HG03439 (cell line): Measurements from ENCODE around the gene ZNF74.
"Not testable (repeated sequence)": the region's sequence is repeated elsewhere in the genome, so short reads cannot be mapped to it uniquely, and the experiment has no call there.

Source experiments
- ATAC-seq: cut with Tn5 transposase; IDR thresholded peaks from one replicate; pipeline ENCODE4 v1.9.1; 2021; ENCODE audit warnings: mild to moderate bottlenecking, moderate library complexity; ENCODE audit not compliant: unreplicated experiment

The ZNF74 gene

DNA sequence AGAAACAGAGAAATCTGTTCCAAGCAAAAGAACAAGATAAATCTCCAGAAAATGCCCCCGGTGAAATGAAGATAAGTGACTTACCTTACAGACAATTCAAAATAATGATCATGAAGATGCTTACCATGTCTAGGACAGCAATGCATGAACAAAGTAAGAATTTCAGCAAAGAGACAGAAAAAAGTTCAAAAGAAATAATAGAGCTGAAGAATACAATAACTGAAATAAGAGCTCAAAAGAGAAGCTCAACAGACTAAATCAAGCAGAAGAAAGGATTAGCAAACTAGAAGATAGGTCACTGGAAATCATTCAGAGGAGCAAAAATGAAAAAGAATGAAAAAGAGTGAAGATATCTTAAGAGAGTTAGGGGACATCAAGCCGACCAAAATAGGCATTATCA is 19.8 kb upstream of the ZNF74 start:
- ATAC-seq, result not testable (repeated sequence)

DNA sequence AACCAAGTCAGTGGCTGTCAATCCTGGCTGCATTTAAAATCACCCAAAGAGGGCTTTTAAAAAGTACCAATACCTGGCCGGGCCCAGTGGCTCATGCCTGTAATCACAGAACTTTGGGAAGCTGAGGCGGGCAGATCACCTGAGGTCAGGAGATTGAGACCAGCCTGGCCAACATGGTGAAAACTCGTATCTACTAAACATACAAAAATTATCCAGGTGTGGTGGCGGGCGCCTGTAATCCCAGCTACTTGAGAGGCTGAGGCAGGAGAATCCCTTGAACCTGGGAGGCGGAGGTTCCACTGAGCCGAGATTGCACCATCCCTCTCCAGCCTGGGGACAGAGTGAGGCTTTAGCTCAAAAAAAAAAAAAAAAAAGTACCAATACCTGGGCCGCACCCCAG is 17.7 kb upstream of the ZNF74 start:
- ATAC-seq, result not testable (repeated sequence)

DNA sequence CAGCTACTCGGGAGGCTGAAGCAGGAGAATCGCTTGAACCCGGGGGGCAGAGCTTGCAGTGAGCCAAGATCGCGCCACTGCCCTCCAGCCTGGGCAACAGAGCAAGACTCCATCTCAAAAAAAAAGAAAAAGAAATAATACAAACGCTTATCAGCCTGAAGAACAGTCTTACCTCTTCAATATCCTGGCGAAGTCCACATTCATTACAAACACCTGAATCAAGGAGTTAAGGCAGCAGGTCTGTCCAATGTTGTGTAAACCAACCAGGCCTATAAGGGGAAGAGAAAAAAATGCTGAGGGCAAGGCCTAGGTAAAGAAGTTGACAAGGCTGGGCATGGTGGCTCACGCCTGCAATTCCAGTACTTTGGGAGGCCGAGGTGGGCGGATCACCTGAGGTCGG is 17.0 kb upstream of the ZNF74 start:
- ATAC-seq, result not testable (repeated sequence)

DNA sequence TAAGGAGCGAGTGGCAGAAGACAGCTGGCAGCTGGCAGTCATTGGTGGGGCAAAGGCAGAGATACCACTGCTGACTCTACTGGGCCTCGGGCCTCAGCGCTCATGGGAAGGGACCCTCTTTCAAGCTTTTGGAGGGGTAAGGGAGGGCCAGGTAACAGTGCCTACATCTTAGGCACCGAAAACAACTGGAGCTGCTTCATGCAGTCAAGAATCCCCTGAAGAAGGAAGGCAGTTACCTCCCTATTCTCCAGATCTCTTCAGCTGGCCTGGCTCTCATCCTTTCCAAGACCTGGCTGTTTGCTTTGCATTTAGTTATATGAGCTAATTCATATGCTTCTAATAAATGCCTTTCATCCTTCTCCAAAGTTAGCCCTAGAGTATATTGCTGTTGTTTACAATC is 15.8 kb upstream of the ZNF74 start:
- no peak for ATAC-seq

DNA sequence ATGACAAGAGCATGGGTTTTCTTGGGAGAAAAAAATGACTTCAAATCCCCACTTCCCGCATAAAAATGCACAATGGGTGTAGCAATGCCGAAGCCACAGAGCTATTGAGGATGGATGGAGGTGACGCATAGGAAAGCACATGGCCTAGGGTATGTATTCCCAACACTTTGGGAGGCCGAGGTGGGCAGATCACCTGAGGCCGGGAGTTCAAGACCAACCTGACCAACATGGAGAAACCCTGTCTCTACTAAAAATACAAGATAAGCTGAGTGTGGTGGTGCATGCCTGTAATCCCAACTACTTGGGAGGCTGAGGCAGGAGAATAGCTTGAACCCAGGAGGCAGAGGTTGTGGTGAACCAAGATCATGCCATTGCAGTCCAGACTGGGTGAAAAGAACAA is 15.3 kb upstream of the ZNF74 start:
- not testable (repeated sequence) for ATAC-seq

DNA sequence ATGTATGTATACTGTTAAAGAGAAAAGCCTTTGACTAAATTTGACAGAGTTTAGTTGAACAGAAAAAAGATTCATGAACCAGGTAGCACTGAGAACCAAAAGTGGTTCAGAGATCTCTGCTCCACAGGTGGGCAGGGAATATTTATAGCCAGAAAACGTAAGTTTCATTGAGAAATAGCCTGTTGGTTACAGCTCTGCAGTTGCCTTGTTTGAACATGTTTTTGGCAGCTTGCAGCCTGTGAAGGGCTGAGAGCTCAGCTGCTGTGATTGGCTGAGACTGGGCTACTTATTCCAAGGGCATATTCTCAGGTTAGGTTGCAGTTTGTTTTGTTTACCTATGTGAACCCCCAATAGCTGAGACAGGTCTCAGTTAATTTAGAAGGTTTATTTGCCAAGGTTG is 13.5 kb upstream of the ZNF74 start:
- no peak for ATAC-seq

DNA sequence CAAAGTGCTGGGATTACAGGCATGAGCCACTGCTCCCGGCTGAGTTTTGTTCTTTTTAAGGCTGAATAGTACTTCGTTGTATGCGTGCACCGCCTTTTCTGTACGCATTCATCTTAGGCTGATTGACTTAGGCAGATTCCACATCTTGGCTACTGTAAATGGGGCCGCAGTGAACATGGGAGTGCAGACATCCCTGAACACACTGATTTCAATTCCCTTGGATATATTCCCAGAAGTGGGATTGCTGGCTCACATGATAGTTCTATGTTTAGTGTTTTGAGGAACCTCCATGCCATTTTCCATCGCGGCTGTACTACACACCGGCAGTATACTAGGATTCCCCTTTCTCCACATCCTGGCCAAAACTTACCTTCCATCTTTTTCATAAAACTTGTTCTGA is 10.4 kb upstream of the ZNF74 start:
- no peak for ATAC-seq

DNA sequence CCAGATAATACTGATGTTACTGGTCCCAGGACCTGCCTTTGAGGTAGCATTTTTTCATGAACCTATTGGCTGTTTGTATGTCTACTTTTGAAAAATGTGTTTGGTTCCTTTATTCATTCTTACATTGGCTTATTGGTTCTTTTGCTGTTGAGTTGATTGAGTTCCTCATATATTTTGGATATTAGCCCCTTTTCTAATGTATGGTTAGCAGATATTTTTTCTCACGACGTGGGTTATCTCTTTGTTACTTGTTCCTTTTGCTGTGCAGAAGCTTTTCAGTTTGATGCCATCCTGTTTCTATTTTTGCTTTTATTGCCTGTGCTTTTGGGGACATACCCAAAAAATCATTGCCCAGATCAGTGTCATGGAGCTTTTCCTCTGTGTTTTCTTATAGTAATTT is 9.8 kb upstream of the ZNF74 start:
- ATAC-seq, result no peak

DNA sequence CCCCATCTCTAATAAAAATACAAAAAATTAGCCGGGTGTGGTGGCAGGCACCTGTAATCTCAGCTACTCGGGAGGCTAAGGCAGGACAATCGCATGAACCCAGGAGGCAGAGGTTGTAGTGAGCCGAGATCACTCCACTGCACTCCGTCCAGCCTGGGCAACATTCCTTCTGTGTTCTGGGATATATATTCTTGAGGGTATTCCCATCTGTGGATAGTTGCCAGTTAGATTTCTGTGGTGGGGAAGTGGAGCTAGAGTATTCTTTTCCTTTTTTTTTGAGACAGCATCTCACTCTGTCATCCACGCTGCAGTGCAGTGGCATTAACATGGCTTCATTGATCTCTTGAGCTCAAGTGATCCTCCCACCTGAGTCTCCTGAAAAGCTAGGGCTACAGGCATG is 9.1 kb upstream of the ZNF74 start:
- no peak for ATAC-seq

DNA sequence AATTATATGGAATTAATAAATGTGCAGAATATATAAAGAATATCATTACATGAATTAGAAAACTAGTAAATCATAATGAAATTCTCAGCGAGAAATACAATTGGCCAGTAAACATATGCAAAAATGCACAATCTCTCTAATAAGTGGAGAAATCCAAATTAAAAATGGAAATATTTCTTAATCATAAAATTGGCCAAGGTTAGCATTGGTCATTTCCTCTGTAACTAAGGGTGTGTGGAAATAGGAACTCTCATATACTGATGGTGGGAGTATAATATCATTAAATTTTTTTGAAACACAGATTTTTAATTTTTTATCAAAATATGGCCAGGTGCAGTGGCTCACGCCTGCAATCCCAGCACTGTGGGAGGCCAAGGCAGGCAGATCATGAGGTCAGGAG is 7.6 kb upstream of the ZNF74 start:
- ATAC-seq, result no peak

DNA sequence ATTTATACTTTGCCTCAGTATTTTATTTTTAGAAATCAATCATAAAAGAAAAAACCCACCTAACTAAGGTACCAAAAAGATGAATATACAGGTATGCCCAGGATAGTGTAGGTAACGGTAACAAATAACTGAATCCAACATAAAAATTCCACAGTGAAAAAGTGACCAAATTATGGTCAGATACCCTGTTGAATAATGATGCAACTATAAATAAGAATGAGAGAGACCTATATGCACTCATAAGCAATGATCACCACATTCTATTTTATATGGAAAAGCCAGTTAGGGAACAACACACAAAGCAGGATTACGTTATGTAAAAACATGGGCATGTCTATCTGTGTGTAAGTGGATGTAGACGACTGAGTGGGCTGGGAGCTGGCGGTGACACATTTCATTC is 7.0 kb upstream of the ZNF74 start:
- no peak for ATAC-seq

DNA sequence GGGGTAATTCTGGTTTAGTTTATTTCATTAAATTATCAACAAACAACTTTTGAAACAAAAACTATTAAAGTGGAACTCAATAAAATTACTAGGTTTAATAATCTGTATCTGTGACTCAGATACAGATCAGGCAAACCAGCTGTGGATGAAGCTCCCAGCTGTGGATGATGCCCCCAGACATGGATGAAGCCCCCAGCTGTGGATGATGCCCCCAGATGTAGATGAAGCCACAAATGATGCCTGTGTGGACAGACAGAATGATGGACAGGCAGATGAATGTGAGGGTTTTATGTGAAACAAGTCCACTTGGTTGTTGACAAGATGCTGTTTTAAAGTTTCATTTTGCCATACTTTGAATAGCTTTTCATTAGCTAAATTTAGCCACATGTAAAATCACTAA is 5.8 kb upstream of the ZNF74 start:
- ATAC-seq, result no peak

DNA sequence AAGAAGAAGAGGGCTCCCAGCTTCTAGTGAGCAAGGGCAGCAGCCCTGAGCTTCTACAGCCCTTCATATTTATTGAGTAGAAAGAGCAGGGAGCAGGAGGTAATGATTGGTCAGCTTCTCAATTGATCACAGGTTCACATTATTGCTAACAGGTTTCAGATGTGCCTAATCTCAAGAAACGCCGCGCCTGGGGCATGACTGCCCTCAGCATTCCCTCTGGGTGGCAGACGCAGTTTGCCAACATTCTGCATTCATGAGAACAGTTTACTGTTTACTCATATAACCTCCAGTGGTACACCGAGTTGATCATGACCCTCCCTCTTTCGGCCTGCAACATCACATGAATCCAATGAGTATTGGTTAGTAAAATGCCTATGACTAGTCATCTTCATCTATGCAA is 4.7 kb upstream of the ZNF74 start:
- ATAC-seq, result no peak

DNA sequence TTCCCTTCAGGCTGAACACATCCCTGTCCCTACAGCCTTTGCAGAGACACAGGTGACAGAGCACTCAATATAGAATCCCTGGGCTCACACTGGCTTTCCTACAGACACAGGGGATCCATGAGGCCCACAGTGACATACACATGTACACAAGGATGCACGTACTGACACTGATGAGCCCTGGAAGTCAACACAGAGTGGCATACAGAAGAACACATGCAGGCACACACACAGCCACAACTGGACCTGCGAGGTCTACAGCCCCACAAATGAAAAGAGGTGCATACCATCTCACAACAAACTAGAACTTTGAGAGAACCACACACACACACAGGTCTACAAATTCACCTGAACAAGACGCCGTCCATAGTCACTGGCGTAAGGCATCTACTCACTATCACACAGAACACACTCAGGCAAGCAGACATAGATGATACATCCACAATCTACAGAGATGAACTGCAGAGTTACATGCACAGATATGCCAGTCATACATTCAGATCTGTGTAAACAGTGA is 3.5 kb upstream of the ZNF74 start:
- ATAC-seq, result no peak

DNA sequence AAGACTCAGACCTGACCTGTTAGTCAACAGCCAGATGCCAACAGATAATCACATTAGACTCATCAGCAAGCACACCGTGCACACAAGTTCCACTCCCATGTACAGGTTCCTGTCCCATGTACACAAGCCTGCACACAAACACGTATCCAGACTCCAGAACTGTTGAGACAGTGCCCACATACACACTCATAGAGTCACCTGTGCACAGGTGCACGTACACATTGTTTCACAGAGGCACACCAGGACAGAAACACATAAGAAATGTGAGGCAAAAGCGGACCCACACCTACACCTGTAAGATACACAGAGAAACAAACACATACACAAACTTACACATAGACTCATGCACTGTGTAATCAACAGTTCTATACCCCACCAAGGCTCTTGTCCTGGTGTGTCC is 2.7 kb upstream of the ZNF74 start:
- no peak for ATAC-seq

DNA sequence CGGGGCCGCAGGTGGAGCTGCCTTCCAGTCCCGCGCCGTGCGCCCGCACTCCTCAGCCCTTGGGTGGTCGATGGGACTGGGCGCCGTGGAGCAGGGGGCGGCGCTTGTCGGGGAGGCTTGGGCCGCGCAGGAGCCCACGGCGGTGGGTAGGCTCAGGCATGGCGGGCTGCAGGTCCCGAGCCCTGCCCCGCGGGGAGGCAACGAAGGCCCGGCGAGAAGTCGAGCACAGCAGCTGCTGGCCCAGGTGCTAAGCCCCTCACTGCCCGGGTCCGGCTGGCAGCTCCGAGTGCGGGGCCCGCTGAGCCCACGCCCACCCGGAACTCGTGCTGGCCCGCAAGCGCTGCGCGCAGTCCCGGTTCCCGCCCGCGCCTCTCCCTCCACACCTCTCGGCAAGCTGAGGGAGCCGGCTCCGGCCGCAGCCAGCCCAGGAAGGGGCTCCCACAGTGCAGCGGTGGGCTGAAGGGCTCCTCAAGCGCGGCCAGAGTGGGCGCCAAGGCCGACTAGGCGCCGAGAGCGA is 1.5 kb upstream of the ZNF74 start:
- not testable (repeated sequence) for ATAC-seq

DNA sequence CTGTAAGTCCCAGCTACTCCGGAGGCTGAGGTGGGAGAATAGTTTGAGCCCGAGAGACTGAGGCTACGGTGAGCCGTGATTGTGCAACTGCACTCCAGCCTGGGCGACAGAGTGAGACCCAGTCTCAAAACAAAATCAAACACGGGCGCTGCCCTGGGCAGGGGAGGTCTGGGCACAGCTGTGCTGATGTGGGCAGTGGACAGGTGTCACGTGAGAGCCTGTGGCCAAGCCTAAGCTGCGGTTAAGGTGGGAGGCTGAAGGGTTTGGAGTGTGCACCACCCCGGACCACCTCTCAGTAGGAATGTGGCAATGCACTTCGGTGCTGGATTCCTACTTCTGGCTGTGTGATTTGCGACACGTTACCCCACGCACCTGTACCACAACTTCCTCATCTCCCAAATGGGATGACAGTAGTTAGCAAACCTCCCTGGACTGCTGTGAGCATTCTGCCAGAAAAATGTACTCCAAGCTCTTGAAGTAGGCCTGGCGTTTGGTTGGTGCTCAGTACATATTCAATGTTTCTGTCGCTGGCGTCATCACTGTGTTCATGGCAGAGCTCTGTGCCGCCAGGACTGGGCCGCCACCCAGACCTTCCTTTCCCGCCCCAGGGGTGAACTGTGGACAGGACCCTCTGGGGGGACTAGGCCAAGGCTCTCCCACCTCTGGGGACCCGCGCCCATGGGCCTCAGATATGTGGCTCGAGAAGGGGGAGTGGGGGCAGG is 807 bp upstream of the ZNF74 start:
- no peak for ATAC-seq

DNA sequence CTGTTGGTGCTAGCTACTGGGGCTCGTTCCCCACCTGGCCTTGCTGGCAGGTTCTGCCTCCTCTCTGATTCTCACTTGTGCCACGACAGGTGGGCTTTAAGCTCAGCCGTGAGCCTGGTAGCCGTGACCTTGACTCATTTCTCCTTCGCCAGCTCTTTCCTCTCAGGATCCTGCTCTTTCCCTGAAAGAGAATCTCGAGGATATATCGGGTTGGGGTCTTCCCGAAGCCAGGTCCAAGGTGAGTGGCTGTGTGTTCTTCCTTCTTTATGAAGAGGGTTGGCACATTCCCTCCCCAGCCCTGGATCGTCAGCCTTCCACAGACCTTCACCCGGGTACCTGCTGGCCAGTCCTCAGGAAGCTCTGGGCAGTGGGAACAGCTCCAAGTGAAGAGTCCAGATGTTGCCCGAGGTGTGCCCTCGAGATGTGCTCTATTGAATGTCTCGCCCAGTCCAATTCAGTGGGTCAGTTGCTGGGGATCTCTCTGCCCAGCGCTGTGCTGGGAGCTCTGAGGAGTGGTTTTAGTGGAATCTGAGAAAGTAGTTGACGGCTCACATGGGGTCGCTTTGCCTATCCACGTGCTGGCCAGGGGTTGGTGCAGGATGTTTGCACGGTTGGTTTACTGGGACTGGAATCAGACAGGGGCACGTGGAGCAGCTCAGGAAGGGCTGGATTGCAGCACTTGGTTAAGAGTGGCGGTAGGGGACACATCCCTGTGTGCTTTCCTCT is 1.4 kb downstream of the ZNF74 start:
- no peak for ATAC-seq

DNA sequence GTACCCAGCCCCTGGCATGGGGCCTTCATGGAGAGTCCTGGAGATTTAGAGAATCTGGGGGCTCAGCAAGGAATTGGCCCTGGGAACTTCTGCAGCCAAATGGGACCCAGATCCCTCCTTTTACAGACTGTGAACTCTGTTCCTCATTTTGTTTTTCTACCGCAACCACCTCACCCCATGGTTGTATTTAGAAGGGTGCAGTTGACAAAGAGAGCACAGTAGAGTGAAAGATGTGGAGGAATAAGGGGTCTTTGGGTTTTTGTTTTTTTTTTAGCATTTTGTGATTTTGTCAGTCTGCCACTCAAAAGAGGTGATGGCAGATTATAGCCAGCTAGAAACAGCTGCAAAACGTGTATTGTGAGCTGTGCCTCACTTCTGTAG is 1.9 kb downstream of the ZNF74 start:
- no peak for ATAC-seq

DNA sequence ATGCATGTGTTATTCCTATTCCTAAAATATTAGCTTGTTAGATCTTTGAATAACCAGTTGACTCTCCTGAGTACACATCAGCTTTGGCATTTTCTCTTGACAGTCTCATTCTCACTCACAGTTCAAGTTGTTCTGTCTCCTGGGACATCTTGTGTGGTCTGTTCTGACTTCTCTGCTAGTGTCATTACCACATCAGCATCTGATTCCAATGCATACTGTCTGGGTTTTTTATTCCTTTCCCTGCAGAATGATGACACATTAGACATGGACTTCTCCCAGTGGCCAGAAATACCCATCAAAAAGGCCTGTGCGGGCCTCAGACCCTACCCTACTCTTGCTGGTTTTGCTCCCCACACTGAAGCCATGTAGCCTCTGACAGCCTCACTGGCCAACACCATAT is 2.7 kb downstream of the ZNF74 start:
- no peak for ATAC-seq

DNA sequence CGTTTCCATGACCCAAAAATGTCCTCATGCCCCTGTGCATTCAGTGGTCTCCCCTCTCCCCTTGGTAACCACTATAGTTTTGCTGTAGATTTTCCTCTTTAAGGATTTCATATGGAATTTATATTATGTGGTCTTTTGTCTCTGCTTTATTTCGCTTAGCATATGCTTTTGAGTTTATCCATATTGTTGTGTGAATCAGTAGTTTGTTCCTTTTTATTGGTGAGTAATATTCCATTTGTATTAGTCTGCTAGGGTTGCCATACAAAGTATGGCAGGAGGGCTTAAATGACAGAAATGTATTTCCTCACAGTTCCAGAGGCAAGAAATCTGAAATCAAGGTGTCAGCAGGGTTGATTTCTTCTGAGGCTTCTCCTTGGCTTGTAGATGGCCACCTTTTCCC is 3.5 kb downstream of the ZNF74 start:
- no peak for ATAC-seq

DNA sequence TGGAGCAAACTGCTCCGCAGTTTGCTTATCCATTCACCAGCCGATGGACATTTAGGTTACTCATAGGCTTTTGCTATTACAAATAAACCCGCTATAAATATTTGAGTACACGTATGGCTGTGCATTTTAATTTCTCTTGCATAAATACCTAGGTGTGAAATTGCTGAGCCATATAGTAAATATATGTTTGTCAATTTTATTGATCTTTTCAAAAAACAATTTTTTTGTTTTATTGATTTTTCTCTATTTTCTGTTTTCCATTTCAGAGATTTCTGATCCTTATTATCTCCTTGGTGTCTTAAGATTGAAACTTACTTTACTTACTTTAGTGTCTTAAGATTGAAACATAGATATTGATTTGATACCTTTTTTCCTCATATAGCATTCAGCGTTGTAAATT is 4.5 kb downstream of the ZNF74 start:
- ATAC-seq, result no peak
